CD4-positive, alpha-beta T cell treated with Interleukin-2 at 100 ng/mL for 4 hours (primary cell): Measurements from ENCODE around the gene NRIP3.

Source experiments
- DNase-seq: peaks from one replicate; pipeline ENCODE4 v3.0.0-alpha.2; 2020; ENCODE audit warnings: low spot score

The NRIP3 gene

GRCh38 chr11:9003573-9004182, at the start of gene NRIP3:
TSS of gene NRIP3 (minus strand) at chr11:9004001. CDS start at chr11:9003935, 66 bp downstream.
- peak; percentile 70 for DNase-seq

GRCh38 chr11:9052316-9052715, 48.5 kb upstream of the NRIP3 start:
- DNase-seq = no peak

GRCh38 chr11:9049959-9050358, 46.2 kb upstream of the NRIP3 start:
- no peak for DNase-seq

- DNase-seq = no peak
Measured at GRCh38 chr11:9047964-9048523, 44.2 kb upstream of the NRIP3 start.

GRCh38 chr11:9046481-9046880, 42.7 kb upstream of the NRIP3 start:
- DNase-seq = no peak

- DNase-seq = no peak
Measured at GRCh38 chr11:9042488-9042887, 38.7 kb upstream of the NRIP3 start.

GRCh38 chr11:9041747-9042146, 37.9 kb upstream of the NRIP3 start:
- no peak for DNase-seq

- no peak for DNase-seq
Measured at GRCh38 chr11:9040410-9040809, 36.6 kb upstream of the NRIP3 start.

- no peak for DNase-seq
Measured at GRCh38 chr11:9039863-9040262, 36.1 kb upstream of the NRIP3 start.

GRCh38 chr11:9039198-9039597, 35.4 kb upstream of the NRIP3 start:
- no peak for DNase-seq

GRCh38 chr11:9038541-9038940, 34.7 kb upstream of the NRIP3 start:
- DNase-seq = no peak

GRCh38 chr11:9037963-9038362, 34.2 kb upstream of the NRIP3 start:
- DNase-seq = no peak

GRCh38 chr11:9037046-9037780, 33.4 kb upstream of the NRIP3 start:
- no peak for DNase-seq

GRCh38 chr11:9030601-9031000, 26.8 kb upstream of the NRIP3 start:
- no peak for DNase-seq

GRCh38 chr11:9029422-9029821, 25.6 kb upstream of the NRIP3 start:
- no peak for DNase-seq

GRCh38 chr11:9028581-9028980, 24.8 kb upstream of the NRIP3 start:
- DNase-seq = no peak

- DNase-seq = no peak
Measured at GRCh38 chr11:9025101-9025850, 21.5 kb upstream of the NRIP3 start.

GRCh38 chr11:9022961-9023680, 19.3 kb upstream of the NRIP3 start:
- DNase-seq = no peak

- DNase-seq = no peak
Measured at GRCh38 chr11:9020916-9021315, 17.1 kb upstream of the NRIP3 start.

GRCh38 chr11:9019861-9020260, 16.1 kb upstream of the NRIP3 start:
- DNase-seq = no peak

GRCh38 chr11:9017773-9018172, 14.0 kb upstream of the NRIP3 start:
- DNase-seq = peak; percentile 15
